HepG2 (cell line): ENCODE data around the gene PSMB4. TPM values are rescaled to one million over a fixed set of nuclear protein-coding genes. Genes with fewer than 3 reads are reported as not detected.

Source experiments
- ATAC-seq: fragments of 200-7000 bp; cut with Tn5 transposase; 3 replicates; pipeline ENCODE4 v1.9.1; 2020; ENCODE audit warnings: mild to moderate bottlenecking, moderate library complexity
- BruUV-seq: library from RNA; stranded (reverse); fragments of 400-500 nt; replicated peaks from 2 replicates; lab custom pipeline; 2021; lab: Mats Ljungman, UMichigan
- CTCF ChIA-PET: fragments of 300-600 bp; formaldehyde crosslinking; extraction: SDS; loops from one replicate; lab custom pipeline; 2021; ENCODE audit warnings: low total read pairs, inconsistent platforms, low intra/inter-chr PET ratio; lab: Yijun Ruan, JAX
- POLR2A ChIA-PET: fragments of 350-600 bp; sonication (Branson Sonifier 250); formaldehyde crosslinking; loops from one replicate; lab custom pipeline; 2020; ENCODE audit warnings: antibody characterized with exemption, inconsistent platforms; lab: Yijun Ruan, JAX
- DNase-seq: peaks from one replicate; pipeline ENCODE4 v3.0.0-alpha.2; 2015; ENCODE audit warnings: low spot score
- FAIRE-seq: peaks from 3 replicates; lab custom pipeline; 2011; peaks lifted over from hg19 to GRCh38; lab: Jason Lieb, UNC
- H2AFZ ChIP-seq: one replicate; pipeline ENCODE4 v1.6.1; 2011; ENCODE audit warnings: low read length, inconsistent platforms
- H3K27ac ChIP-seq: fragments of 300-600 bp; 3 replicates; pipeline ENCODE4 v1.8.0; 2011; ENCODE audit warnings: mixed run types, mild to moderate bottlenecking, mixed read lengths, low read length, inconsistent platforms; ENCODE audit not compliant: insufficient read depth; ENCODE audit errors: extremely low read length
- H3K27me3 ChIP-seq, 2 experiments: fragments of 200-600 bp in 1 of 2; 2 replicates in 1 of 2; 3 replicates in 1 of 2; pipeline versions ENCODE4 v1.6.0 to v1.8.0; 2011; ENCODE audit warnings: low read length in 2 of 2, mild to moderate bottlenecking in 2 of 2, moderate library complexity in 2 of 2, inconsistent platforms in 1 of 2; ENCODE audit not compliant: insufficient read depth in 2 of 2, control insufficient read depth in 1 of 2
- H3K36me3 ChIP-seq, 2 experiments: fragments of 200-600 bp in 1 of 2; replicated peaks in 1 of 2; 2 replicates in 1 of 2; 3 replicates in 1 of 2; pipeline versions ENCODE4 v1.5.1 to v1.8.0; 2011; ENCODE audit warnings: low read length in 2 of 2, inconsistent platforms in 1 of 2; ENCODE audit not compliant: insufficient read depth in 2 of 2, control insufficient read depth in 1 of 2
- H3K4me1 ChIP-seq: 2 replicates; pipeline ENCODE4 v1.5.1; 2012; ENCODE audit warnings: low read length, inconsistent platforms; ENCODE audit not compliant: insufficient read depth
- H3K4me2 ChIP-seq: 2 replicates; pipeline ENCODE4 v1.6.0; 2011; ENCODE audit warnings: low read depth, low read length, inconsistent platforms
- H3K4me3 ChIP-seq, 3 experiments: fragments of 200-600 bp in 1 of 3; sonication (generic), shearing (Covaris generic) in 1 of 3; replicated peaks in 1 of 3; 2 replicates each; pipeline ENCODE4 v1.5.1; 2011 to 2016; ENCODE audit warnings: low read length in 3 of 3, inconsistent platforms in 2 of 3, low read depth in 2 of 3, mild to moderate bottlenecking in 2 of 3, control low read depth in 1 of 3, mixed read lengths in 1 of 3; ENCODE audit not compliant: insufficient read depth in 1 of 3
- H3K79me2 ChIP-seq: one replicate; pipeline ENCODE4 v1.6.1; 2011; ENCODE audit warnings: low read length, inconsistent platforms; ENCODE audit not compliant: insufficient read depth
- H3K9ac ChIP-seq: 2 replicates; pipeline ENCODE4 v1.6.0; 2011; ENCODE audit warnings: mild to moderate bottlenecking, low read depth, low read length, inconsistent platforms; ENCODE audit not compliant: insufficient read depth
- H3K9me3 ChIP-seq: 2 replicates; pipeline ENCODE4 v1.5.1; 2012; ENCODE audit warnings: mild to moderate bottlenecking, low read length
- H4K20me1 ChIP-seq: 2 replicates; pipeline ENCODE4 v1.6.0; 2011; ENCODE audit warnings: inconsistent platforms, mild to moderate bottlenecking, low read length, moderate library complexity; ENCODE audit not compliant: insufficient read depth
- CBFB ChIP-seq: sonication (generic); formaldehyde crosslinking; IDR thresholded peaks from 2 replicates; pipeline ENCODE4 v1.4.0; 2020; ENCODE audit warnings: missing genetic modification reagents
- CENPX ChIP-seq: sonication (generic); formaldehyde crosslinking; IDR thresholded peaks from 2 replicates; pipeline ENCODE4 v1.9.0; 2021; ENCODE audit warnings: mild to moderate bottlenecking, missing genetic modification reagents, moderate library complexity
- GPN1 ChIP-seq: sonication (generic); formaldehyde crosslinking; IDR thresholded peaks from 2 replicates; pipeline ENCODE4 v1.5.1; 2020; ENCODE audit warnings: missing genetic modification reagents, borderline replicate concordance
- PCBP1 ChIP-seq: fragments of 200-400 bp; formaldehyde crosslinking; IDR thresholded peaks from 2 replicates; pipeline ENCODE4 v1.6.1; 2017; ENCODE audit warnings: mild to moderate bottlenecking, low read depth, low read length, borderline replicate concordance
- SNRNP70 ChIP-seq: fragments of 200-400 bp; formaldehyde crosslinking; IDR thresholded peaks from 2 replicates; pipeline ENCODE4 v1.6.1; 2017; ENCODE audit warnings: mild to moderate bottlenecking, low read depth, low read length, moderate library complexity
- TBL1XR1 ChIP-seq: fragments of 150-350 bp; IDR thresholded peaks from 2 replicates; pipeline ENCODE4 v1.6.1; 2014; ENCODE audit warnings: borderline replicate concordance, low read length; ENCODE audit not compliant: partially characterized antibody
- ZKSCAN1 ChIP-seq: fragments of 150-350 bp; IDR thresholded peaks from 2 replicates; pipeline ENCODE4 v1.6.1; 2014; ENCODE audit warnings: low read length
- ZNF121 ChIP-seq: sonication (generic); formaldehyde crosslinking; IDR thresholded peaks from 2 replicates; pipeline ENCODE4 v1.5.0; 2020; ENCODE audit warnings: mild to moderate bottlenecking, missing genetic modification reagents
- ZNF17 ChIP-seq: sonication (generic); formaldehyde crosslinking; IDR thresholded peaks from 2 replicates; pipeline ENCODE4 v1.5.0; 2020; ENCODE audit warnings: mild to moderate bottlenecking, missing genetic modification reagents
- ZNF263 ChIP-seq: sonication (generic); formaldehyde crosslinking; IDR thresholded peaks from 2 replicates; pipeline ENCODE4 v1.4.0; 2020; ENCODE audit warnings: missing genetic modification reagents
- ZNF343 ChIP-seq: sonication (generic); formaldehyde crosslinking; IDR thresholded peaks from 2 replicates; pipeline ENCODE4 v1.4.0; 2020; ENCODE audit warnings: mild to moderate bottlenecking, missing genetic modification reagents
- ZNF496 ChIP-seq: sonication (generic); formaldehyde crosslinking; IDR thresholded peaks from 2 replicates; pipeline ENCODE4 v1.8.1; 2023; ENCODE audit warnings: mild to moderate bottlenecking, moderate library complexity, missing genetic modification reagents; ENCODE audit not compliant: insufficient replicate concordance
- ZNF629 ChIP-seq: sonication (generic); formaldehyde crosslinking; conservative IDR thresholded peaks from 2 replicates; pipeline ENCODE4 v1.5.0; 2020; ENCODE audit warnings: missing genetic modification reagents
- WGBS: methylation state at CpG from one replicate; pipeline ENCODE4 v1.1.6; 2017; ENCODE audit warnings: low lambda C conversion rate; 5-methylcytosine and 5-hydroxymethylcytosine counted together
- in situ Hi-C: cut with HindIII; loops from 2 replicates; pipeline ENCODE4 v1.10.0; 2017; ENCODE audit warnings: low pct_unique_long_range_greater_than_20kb; ENCODE audit not compliant: extremely low pct_ligation_motif_present
- intact Hi-C: fragments of 100-400 bp; cut with micrococcal nuclease; formaldehyde crosslinking; loops from one replicate; pipeline ENCODE4 v1.10.0; 2022; ENCODE audit not compliant: unreplicated experiment
- polyA plus RNA-seq, 8 experiments: library from polyadenylated mRNA; depleted of rRNA in 3 of 8; stranded (reverse) in 7 of 8; unstranded in 1 of 8; fragments of >200 nt; fragmentation: Illumina TruSeq in 4 of 8; extraction: Trizol in 4 of 8; gene quantifications; 2 replicates each; pipeline versions ENCODE4 v1.2.1 to v1.2.3, GENCODE V29; 2011 to 2016; ENCODE audit warnings: low read depth in 4 of 8, missing spikeins in 1 of 8, mixed read lengths in 1 of 8; ENCODE audit not compliant: insufficient read depth in 1 of 8
- total RNA-seq, 5 experiments: library from RNA; depleted of rRNA; stranded (reverse); fragments of >200 nt; fragmentation: Illumina TruSeq; extraction: Trizol; gene quantifications; 2 replicates each; pipeline ENCODE4 v1.2.3, GENCODE V29; 2016; ENCODE audit warnings: low read depth in 1 of 5
- TF ChIP-seq, protein P1 (sequence below): sonication (generic); formaldehyde crosslinking; IDR thresholded peaks from 2 replicates; pipeline ENCODE4 v1.8.0; 2022; ENCODE audit warnings: mild to moderate bottlenecking, missing genetic modification reagents, moderate library complexity
- TF ChIP-seq, protein P2 (sequence below): sonication (generic); formaldehyde crosslinking; IDR thresholded peaks from 2 replicates; pipeline ENCODE4 v1.4.0; 2020; ENCODE audit warnings: missing genetic modification reagents, borderline replicate concordance
- TF ChIP-seq, protein P3 (sequence below): sonication (generic); formaldehyde crosslinking; IDR thresholded peaks from 2 replicates; pipeline ENCODE4 v1.5.0; 2020; ENCODE audit warnings: mild to moderate bottlenecking, missing genetic modification reagents

PSMB4 gene
- total and polyA plus RNA-seq, 2 of the 13 experiments (the other 11 are each of a cell fraction or from before 2014, with no cell fraction given), result 336 to 383 TPM

DNA sequence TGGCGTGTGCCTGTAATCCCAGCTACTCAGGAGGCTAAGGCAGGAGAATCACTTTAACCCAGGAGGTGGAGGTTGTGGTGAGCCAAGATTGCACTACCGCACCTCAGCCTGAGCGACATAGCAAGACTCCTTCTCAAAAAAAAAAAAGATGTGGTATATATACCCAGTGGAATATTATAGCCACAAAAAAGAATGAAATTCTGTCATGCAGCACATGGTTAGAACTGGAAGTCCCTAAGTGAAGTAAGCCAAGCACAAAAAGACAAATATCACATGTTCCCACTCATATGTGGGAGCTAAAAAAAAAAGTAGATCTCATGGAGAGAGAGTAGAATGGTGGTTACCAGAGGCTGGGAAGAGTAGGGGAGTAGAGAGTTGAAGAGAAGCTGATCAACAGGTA lies 18.7 kb downstream of the PSMB4 start:
- BruUV-seq, result no TSS peak
- Histone ChIP-seq H3K9ac (no peak overlapping the region), H3K9me3 (no peaks in the 10 kb centered on the region), H3K36me3 (peaks cover 6 to 41% of the 10 kb centered on the region in 2 experiments), H3K27me3 (no peaks in the 10 kb centered on the region), H2AFZ (no peak overlapping the region), H3K27ac (no peak overlapping the region), H4K20me1 (no peaks in the 10 kb centered on the region), H3K4me3 (no peak overlapping the region), H3K4me2 (no peak overlapping the region), H3K79me2 (no peaks in the 10 kb centered on the region), H3K4me1 (no peaks in the 10 kb centered on the region)
- in situ Hi-C loops (no loop called here), intact Hi-C loops (no loop called here)
- ATAC-seq, result no peak
- DNase-seq, result no peak
- 96% methylated on average over 3 of the region's 3 CpGs for WGBS
- ChIA-PET POLR2A (no interaction called here), CTCF (no interaction called here)
- no peak for FAIRE-seq
- TF ChIP-seq GPN1 (no peak), CENPX (CRISPR knock-in tag) (no peak), ZNF496 (CRISPR knock-in tag) (no peak), ZNF343 (CRISPR knock-in tag) (no peak), PCBP1 (no peak), ZNF121 (CRISPR knock-in tag) (no peak), ZNF629 (CRISPR knock-in tag) (no peak), SNRNP70 (no peak), TBL1XR1 (no peak), ZNF263 (CRISPR knock-in tag) (no peak), ZKSCAN1 (no peak), CBFB (no peak), ZNF17 (no peak)
- TF ChIP-seq, protein P1, sequence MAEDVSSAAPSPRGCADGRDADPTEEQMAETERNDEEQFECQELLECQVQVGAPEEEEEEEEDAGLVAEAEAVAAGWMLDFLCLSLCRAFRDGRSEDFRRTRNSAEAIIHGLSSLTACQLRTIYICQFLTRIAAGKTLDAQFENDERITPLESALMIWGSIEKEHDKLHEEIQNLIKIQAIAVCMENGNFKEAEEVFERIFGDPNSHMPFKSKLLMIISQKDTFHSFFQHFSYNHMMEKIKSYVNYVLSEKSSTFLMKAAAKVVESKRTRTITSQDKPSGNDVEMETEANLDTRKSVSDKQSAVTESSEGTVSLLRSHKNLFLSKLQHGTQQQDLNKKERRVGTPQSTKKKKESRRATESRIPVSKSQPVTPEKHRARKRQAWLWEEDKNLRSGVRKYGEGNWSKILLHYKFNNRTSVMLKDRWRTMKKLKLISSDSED (CRISPR knock-in tag), result no peak
- TF ChIP-seq, protein P2, sequence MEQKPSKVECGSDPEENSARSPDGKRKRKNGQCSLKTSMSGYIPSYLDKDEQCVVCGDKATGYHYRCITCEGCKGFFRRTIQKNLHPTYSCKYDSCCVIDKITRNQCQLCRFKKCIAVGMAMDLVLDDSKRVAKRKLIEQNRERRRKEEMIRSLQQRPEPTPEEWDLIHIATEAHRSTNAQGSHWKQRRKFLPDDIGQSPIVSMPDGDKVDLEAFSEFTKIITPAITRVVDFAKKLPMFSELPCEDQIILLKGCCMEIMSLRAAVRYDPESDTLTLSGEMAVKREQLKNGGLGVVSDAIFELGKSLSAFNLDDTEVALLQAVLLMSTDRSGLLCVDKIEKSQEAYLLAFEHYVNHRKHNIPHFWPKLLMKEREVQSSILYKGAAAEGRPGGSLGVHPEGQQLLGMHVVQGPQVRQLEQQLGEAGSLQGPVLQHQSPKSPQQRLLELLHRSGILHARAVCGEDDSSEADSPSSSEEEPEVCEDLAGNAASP (CRISPR knock-in tag), result no peak
- TF ChIP-seq, protein P3, sequence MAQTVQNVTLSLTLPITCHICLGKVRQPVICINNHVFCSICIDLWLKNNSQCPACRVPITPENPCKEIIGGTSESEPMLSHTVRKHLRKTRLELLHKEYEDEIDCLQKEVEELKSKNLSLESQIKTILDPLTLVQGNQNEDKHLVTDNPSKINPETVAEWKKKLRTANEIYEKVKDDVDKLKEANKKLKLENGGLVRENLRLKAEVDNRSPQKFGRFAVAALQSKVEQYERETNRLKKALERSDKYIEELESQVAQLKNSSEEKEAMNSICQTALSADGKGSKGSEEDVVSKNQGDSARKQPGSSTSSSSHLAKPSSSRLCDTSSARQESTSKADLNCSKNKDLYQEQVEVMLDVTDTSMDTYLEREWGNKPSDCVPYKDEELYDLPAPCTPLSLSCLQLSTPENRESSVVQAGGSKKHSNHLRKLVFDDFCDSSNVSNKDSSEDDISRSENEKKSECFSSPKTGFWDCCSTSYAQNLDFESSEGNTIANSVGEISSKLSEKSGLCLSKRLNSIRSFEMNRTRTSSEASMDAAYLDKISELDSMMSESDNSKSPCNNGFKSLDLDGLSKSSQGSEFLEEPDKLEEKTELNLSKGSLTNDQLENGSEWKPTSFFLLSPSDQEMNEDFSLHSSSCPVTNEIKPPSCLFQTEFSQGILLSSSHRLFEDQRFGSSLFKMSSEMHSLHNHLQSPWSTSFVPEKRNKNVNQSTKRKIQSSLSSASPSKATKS (CRISPR knock-in tag), result no peak
